Measurements from ENCODE around the gene SLCO4A1. TPM values are rescaled to one million over a fixed set of nuclear protein-coding genes. Genes with fewer than 3 reads are reported as not detected.

SLCO4A1 gene
- total and polyA plus RNA-seq, 2 donors (not counting 1 experiment from before 2014, with no cell fraction given): 2.1 to 79.5 TPM

DNA sequence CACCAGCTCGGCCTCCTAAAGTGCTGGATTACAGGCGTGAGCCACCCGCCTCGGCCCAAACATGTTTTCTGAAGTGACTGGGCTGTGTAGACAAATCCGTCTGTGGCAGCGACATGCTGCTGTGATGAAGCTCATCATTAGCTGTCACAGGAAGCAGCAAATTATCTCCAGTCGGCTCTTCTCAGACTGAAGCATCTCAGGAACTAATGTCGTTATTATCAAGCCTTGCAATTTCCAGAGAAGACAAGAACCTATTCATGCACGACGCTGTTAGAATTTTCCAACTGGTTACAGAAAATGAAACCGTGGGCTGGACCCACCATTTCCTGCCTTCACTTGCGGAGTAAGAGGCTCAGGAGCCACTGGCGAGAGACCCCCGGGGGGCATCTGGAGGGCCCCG lies 49.2 kb downstream of the SLCO4A1 start:
- no peak overlapping the region for H3K27ac Mint-ChIP-seq
- H3K4me3 Mint-ChIP-seq: no peak overlapping the region
- no peak for DNase-seq
- Histone ChIP-seq H3K79me2 (ENCODE audit: control insufficient read depth, insufficient read depth, low read length) (no peaks in the 10 kb centered on the region), H3K27me3 (replicated peaks in 1 of 4; ENCODE audit: control extremely low read depth in 1 of 4, control insufficient read depth in 3 of 4, insufficient read depth in 4 of 4, low read length in 3 of 4) (peaks cover 0 to 10% (median 2%) of the 10 kb centered on the region in 4 experiments), H3K27ac (ENCODE audit: low read length in 2 of 2) (no peak overlapping the region), H3K4me3 (ENCODE audit: control extremely low read depth in 1 of 5, extremely low read depth in 1 of 5, insufficient read depth in 1 of 5, low read depth in 2 of 5, low read length in 4 of 5) (no peak overlapping the region), H2AFZ (ENCODE audit: insufficient read depth, low read depth, low read length, poor library complexity, severe bottlenecking) (no peak overlapping the region), H4K20me1 (ENCODE audit: control insufficient read depth, insufficient read depth, low read length, poor library complexity, severe bottlenecking) (no peaks in the 10 kb centered on the region), H3K9me3 (ENCODE audit: control extremely low read depth in 1 of 3, control insufficient read depth in 2 of 3, insufficient read depth in 1 of 3, low read length in 2 of 3) (no peaks in the 10 kb centered on the region), H3K4me1 (ENCODE audit: control insufficient read depth in 2 of 2, insufficient read depth in 2 of 2, low read length in 2 of 2) (peaks cover 0 to 1% of the 10 kb centered on the region in 2 donors), H3K36me3 (replicated peaks in 1 of 2; ENCODE audit: control extremely low read depth in 1 of 2, control insufficient read depth in 1 of 2, extremely low read depth in 1 of 2, insufficient read depth in 2 of 2, low read length in 1 of 2) (no peaks in the 10 kb centered on the region), H3K4me2 (replicated peaks; ENCODE audit: low read depth, low read length, poor library complexity, severe bottlenecking) (no peak overlapping the region), H3K9ac (ENCODE audit: low read length) (no peak overlapping the region)
- H3K4me1 Mint-ChIP-seq: peaks cover 3% of the 10 kb centered on the region
- H3K27me3 Mint-ChIP-seq: peaks cover 29% of the 10 kb centered on the region
- TF ChIP-seq, protein P1, sequence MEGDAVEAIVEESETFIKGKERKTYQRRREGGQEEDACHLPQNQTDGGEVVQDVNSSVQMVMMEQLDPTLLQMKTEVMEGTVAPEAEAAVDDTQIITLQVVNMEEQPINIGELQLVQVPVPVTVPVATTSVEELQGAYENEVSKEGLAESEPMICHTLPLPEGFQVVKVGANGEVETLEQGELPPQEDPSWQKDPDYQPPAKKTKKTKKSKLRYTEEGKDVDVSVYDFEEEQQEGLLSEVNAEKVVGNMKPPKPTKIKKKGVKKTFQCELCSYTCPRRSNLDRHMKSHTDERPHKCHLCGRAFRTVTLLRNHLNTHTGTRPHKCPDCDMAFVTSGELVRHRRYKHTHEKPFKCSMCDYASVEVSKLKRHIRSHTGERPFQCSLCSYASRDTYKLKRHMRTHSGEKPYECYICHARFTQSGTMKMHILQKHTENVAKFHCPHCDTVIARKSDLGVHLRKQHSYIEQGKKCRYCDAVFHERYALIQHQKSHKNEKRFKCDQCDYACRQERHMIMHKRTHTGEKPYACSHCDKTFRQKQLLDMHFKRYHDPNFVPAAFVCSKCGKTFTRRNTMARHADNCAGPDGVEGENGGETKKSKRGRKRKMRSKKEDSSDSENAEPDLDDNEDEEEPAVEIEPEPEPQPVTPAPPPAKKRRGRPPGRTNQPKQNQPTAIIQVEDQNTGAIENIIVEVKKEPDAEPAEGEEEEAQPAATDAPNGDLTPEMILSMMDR (IDR thresholded peaks at IDR 0.05): no peak
- TF ChIP-seq EZH2 (IDR thresholded peaks at IDR 0.05; ENCODE audit: borderline replicate concordance, insufficient read depth, low read depth, low read length, poor library complexity, severe bottlenecking): no peak
- intact Hi-C loops (cut with micrococcal nuclease): no loop called here
- WGBS (ENCODE audit: insufficient coverage): 44% methylated on average over 15 of the region's 15 CpGs
- ChIA-PET POLR2A (no interaction called here), CTCF (no interaction called here)
- ATAC-seq (ENCODE audit: low read depth): no peak
- H3K9me3 Mint-ChIP-seq (ENCODE audit: insufficient read depth): no peaks in the 10 kb centered on the region

DNA sequence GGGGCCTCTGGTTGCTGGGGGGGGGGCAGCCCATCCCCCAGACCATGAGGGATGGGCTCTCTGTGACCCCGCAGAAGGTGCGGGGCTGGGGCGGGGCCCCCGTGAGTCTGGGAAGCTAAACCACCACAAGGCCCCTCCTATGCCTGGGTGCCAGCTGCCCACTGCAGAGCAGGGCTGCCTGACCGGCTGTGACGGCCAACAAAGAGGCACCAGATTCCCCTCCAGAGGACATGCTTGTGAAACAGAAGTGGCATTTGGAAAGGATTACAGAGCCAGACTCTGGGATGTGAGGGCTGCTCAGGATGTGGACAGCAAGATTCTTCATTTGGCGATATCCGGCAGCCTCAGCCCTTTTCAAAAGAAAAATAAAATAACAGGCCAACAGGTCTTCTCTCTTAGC lies 49.9 kb downstream of the SLCO4A1 start:
- Histone ChIP-seq H3K27ac (ENCODE audit: low read length in 2 of 2) (no peak overlapping the region), H3K79me2 (ENCODE audit: control insufficient read depth, insufficient read depth, low read length) (no peaks in the 10 kb centered on the region), H3K36me3 (replicated peaks in 1 of 2; ENCODE audit: control extremely low read depth in 1 of 2, control insufficient read depth in 1 of 2, extremely low read depth in 1 of 2, insufficient read depth in 2 of 2, low read length in 1 of 2) (no peaks in the 10 kb centered on the region), H3K9me3 (ENCODE audit: control extremely low read depth in 1 of 3, control insufficient read depth in 2 of 3, insufficient read depth in 1 of 3, low read length in 2 of 3) (no peaks in the 10 kb centered on the region), H3K27me3 (replicated peaks in 1 of 4; ENCODE audit: control extremely low read depth in 1 of 4, control insufficient read depth in 3 of 4, insufficient read depth in 4 of 4, low read length in 3 of 4) (peaks cover 0 to 10% (median 2%) of the 10 kb centered on the region in 4 experiments), H3K4me3 (ENCODE audit: control extremely low read depth in 1 of 5, extremely low read depth in 1 of 5, insufficient read depth in 1 of 5, low read depth in 2 of 5, low read length in 4 of 5) (no peak overlapping the region), H3K9ac (ENCODE audit: low read length) (no peak overlapping the region), H3K4me1 (ENCODE audit: control insufficient read depth in 2 of 2, insufficient read depth in 2 of 2, low read length in 2 of 2) (no peaks in the 10 kb centered on the region), H3K4me2 (replicated peaks; ENCODE audit: low read depth, low read length, poor library complexity, severe bottlenecking) (no peak overlapping the region), H2AFZ (ENCODE audit: insufficient read depth, low read depth, low read length, poor library complexity, severe bottlenecking) (no peak overlapping the region), H4K20me1 (ENCODE audit: control insufficient read depth, insufficient read depth, low read length, poor library complexity, severe bottlenecking) (no peaks in the 10 kb centered on the region)
- TF ChIP-seq, protein P1 (IDR thresholded peaks at IDR 0.05): no peak
- no peak for TF ChIP-seq EZH2 (IDR thresholded peaks at IDR 0.05; ENCODE audit: borderline replicate concordance, insufficient read depth, low read depth, low read length, poor library complexity, severe bottlenecking)
- intact Hi-C loops (cut with micrococcal nuclease): no loop called here
- Mint-ChIP-seq H3K27me3 (peaks cover 27% of the 10 kb centered on the region), H3K4me1 (peaks cover 3% of the 10 kb centered on the region), H3K27ac (no peak overlapping the region), H3K4me3 (no peak overlapping the region), H3K9me3 (ENCODE audit: insufficient read depth) (no peaks in the 10 kb centered on the region)
- DNase-seq (no peak), ATAC-seq (ENCODE audit: low read depth) (no peak)
- WGBS (ENCODE audit: insufficient coverage): 83% methylated on average over 6 of the region's 8 CpGs
- POLR2A ChIA-PET: no interaction called here
- CTCF ChIA-PET: no interaction called here

All from B cell (primary cell).